Stimulated activated CD8-positive, alpha-beta memory T cell treated with anti-CD3 and anti-CD28 coated beads, Interleukin-4, amount 100 ng/mL, for 24 hours (primary cell): ENCODE results near the gene KCNC2.

Source experiments
- DNase-seq: peaks from one replicate; pipeline ENCODE4 v3.0.0-alpha.2; 2020; ENCODE audit warnings: low read depth

Gene KCNC2

DNA sequence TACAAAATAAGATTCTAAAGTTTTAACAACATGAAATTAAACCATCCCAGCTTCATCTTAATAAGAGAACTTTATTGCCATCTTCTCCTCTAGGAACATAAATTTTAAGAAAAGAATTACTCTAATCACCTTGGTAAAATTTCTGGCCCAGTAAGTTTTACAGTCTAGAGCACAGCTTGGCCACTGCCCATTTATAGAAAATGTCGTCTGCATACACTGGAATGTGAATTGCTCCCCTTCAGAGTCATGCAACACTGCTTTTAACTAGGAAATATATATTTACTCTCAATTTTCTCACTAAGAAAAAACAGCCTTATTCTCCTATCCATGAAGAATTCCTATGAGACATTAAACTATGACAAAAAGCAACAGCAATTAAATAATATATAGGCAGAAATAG lies 48.2 kb downstream of the KCNC2 start:
- DNase-seq, result no peak

DNA sequence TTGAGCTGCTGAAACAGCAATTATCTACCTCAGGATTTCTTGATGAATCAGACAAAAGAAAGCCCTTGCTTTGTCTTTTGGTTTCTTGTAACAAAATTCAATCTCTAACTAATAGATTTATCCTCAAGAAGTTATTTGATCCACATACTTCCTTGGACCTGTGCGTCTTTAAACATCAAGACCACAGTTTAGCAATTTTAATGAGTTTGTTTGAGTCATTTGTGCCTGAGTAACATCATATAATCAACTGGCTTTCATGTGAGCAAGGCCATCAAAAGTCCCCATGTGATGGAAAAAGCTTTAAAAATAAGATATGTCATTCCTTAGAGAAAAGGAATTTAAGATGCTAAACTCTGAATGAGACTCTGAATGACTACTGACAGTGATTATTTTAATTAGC lies 52.3 kb downstream of the KCNC2 start:
- no peak for DNase-seq

DNA sequence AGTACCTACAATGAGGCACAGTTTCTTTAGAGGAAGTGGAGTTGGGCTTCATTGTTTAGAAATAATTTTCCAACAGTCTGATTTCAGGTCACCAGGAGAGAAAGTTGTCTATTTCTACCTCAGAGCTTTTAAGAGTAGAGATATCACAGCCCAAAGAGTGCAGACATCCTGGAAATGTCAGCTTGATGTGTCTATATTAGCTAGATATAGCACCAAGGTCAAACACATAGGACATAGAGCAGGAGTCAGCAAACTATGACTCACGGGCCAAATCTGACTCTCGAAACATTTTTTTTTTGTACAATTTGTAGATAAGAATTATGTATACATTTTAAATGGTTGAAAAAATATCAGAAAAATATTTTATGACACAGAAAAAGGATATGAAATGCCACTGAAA lies 53.7 kb downstream of the KCNC2 start:
- no peak for DNase-seq

DNA sequence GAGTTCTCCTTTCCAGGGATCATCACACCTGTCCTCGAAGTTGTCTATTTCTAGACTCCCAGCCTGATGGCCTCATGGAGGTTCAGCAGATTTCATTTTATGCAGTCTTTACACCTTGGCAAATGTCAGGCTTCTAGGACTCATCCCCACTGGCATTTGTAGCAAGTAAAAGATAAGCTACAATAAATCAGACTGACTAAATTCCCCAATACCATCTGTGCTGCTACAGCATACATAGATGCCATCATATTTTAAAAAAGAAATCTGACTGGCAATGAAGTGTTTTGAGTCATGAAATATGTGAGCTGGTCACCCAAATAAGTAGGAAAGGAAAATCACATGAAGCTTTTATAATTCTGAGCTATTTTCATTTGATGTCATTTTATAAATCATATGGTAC lies 55.3 kb downstream of the KCNC2 start:
- no peak for DNase-seq

DNA sequence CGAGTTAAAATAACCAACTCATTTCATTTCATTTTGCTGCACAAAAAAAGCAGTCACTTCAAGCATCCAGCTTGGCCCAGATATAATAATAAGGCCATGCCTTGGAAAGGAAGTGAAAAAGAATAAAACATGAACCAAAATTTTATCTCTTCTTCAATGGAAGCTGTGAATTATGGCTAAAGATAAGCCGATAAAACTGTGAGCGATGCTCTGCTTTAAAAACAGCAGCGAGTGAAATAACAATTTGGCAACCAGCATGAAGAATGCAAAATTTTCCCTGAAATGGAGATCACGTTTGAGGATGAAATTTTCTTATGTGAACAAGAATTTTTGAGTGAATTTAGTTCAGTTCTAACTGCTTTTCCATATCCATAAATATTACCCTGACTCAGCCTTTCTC lies 70.4 kb downstream of the KCNC2 start:
- DNase-seq, result no peak

DNA sequence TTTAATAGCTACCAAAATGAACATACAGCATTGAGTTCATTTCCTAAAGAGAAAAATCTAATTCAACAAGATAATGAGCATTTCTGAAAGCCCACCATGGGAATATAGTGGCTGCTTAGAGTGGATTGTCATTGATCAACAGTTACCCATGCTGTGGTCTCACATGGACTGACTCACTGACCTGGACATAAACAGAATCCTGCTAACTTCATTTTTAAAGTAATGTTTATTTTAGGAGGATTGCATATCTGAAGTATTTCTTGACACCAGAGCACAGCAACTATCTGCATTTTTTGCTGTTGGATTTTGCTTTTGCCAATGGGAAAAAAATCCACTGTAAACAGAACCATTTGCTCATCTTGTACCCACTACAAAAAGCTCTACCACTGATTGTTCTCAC lies 71.7 kb downstream of the KCNC2 start:
- DNase-seq, result no peak

DNA sequence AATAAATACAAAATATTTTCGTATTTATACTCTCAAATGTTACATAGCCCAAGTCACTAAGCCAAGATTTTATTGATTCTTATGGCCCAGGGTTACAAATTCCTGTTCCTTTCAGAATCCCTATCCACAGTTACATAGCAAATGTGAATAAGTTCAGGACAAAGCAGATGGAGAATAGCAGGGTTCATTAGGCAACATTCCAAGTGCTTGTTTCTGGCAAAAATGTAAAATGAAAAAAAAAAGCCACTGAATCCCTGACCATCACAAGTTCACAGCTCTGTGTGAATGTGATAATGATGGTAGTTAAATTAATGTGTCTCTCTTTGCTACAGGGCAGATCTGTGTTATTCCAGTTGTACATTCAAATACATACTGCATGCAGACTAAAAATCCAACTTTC lies 74.6 kb downstream of the KCNC2 start:
- DNase-seq, result no peak

DNA sequence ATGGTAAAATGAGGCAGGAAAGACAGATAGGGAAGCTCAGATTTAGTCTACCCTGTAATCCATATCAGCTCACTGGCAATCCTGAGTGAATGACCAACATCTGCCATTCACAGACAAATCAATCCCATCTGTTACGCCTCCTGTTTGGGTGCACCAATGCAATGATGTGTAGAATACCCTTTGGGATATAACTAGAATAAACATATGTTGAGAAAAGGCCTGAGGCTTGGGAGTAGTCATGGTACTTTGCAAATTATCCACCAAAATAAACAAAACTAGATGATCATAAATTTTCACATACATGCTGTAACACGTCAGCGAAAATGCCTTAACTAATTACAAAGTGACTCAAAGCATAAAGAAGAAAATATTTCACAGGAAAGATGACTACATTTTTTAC lies 78.8 kb downstream of the KCNC2 start:
- no peak for DNase-seq

DNA sequence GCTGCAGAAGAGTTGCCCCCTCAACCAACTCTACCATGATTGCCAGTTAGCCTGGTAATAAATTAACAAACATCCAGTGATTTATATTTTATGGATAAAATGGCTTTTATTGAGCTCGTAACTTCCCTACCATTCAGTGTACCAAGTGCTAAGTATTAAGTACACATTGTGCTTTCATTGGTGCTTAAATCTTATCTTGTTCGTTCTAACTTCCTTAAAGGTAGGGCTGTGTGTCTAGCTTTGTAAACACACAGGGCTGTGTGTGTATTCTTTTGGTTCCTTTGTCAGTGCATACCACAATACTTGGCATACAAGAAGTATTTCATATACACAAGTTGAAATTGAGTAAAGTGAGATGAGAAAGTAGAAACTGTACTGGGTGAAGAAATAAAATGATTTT lies 80.4 kb downstream of the KCNC2 start:
- no peak for DNase-seq

DNA sequence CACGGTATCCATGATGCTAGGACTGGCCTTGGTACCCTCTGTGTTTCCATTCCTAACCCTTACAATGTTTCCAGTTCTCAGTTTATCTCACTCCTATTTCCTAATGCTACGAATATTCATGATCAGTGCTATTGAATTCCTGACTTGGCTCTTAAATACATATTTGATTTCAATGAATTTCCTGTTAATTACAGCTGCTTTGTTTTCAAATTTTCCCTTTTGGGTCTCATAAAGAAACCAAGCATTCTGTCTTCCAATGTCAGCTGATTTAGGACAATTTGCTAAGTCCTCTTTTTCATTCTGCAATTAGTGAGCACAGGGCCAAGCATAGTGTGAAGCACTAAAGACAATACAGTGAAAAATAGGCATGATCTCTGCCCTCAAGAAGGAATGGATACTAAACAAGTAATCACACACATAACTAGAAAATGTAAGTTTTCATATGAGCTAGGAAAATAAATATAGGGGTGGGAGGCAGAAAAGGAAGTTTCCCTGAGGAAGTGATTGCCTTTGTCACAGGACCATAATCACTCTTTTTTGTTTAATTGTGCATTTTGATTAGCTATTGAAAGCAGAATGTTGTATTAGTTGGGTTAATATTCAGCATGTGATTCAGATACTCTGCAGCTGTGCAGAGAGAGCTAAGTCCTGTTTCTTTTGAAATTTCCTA lies 88.5 kb downstream of the KCNC2 start:
- no peak for DNase-seq

DNA sequence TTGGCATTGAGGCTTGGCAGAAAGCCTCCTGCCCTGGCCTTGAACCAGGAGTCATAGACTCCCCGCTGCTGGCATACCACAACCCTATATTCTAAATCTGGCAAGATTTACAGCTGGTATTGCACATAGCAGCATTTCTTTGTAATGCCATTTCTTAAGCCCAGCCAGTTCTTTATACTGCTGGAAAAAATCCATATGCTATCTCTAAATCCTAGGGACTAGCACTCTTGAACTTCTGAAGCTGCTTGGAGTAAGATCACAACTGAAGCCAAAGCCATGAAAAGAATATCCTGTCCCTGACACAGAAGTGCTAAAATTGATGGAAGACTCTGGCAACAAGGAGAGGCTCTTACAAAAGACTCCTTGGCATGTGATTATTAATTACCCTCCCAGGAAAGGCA lies 89.3 kb downstream of the KCNC2 start:
- DNase-seq, result no peak

DNA sequence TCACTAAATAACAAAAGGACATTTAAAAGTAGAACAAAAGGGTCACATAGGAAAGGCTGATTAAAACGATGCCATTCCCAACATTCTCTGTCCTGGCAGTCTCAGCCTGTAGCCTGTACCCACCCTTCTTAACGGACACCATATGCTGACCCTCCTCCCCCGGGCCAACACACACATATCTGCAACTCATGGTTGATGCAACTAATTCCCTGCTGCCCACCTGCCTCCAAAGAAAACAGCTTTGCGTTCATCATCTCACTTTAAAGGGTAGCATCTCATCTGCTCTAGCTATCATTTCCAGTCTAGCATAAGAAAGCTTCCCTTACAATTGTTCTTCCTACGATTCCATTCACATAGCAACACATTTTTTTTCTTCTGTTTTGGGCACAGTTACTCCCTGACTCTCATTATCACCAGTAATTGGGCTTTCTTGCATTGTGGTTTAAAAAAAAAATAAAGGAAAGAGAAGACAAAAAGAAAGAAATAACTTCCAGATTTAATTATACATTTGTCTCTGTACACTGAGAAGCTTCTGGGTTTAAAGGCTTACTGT lies 92.9 kb downstream of the KCNC2 start:
- no peak for DNase-seq

DNA sequence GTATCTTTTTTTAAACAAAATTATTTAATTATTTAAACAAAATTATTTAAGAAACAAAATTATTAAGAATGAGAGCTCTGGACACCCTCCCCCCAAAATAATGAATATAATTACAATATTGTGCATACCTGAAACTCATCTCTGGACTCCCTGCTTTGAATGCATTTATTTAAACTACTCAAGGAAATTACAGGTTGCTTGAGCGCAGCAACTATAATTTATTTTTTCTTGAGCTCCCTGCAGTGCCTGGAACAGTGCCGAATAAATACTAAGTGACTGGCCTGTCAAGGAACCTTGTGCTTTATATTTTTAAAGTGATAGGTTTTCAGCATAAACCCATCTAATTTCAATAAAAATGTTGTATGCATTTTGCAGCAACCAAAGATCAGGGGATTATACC lies 93.9 kb downstream of the KCNC2 start:
- no peak for DNase-seq

DNA sequence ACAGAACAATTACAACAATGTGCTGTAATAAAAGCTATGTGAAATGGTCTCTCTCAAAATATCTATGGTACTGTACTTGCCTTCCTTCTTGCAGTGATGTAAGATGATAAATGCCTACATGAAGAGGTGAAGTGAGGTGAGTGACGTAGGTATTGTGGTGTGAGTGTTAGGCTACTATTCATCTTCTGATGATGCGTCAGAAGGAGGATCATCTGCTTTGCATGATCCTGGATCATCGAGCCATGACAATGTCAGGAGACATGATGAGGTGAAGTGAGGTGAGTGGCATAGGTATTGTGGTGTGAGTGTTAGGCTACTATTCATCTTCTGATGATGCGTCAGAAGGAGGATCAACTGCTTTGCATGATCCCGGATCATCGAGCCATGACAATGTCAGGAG lies 105.8 kb downstream of the KCNC2 start:
- DNase-seq, result no peak

DNA sequence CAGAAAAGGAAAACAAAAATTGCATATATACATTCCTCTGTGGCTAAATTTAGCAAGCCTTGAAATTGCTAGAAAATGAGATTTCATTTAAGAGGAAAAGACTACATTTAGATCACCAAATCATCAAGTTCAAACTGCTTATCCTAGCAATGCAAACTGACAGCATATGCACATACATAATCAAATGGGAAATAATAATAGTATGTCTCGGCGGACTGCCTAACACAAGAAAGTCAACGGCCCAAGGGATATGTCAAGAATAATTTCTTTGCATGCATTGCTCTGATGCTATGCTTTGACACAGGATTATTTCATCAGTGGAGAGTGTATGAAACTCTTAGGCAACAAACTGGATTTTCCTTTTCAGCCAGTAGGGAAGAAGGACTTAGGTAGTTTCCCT lies 107.9 kb downstream of the KCNC2 start:
- DNase-seq, result no peak

DNA sequence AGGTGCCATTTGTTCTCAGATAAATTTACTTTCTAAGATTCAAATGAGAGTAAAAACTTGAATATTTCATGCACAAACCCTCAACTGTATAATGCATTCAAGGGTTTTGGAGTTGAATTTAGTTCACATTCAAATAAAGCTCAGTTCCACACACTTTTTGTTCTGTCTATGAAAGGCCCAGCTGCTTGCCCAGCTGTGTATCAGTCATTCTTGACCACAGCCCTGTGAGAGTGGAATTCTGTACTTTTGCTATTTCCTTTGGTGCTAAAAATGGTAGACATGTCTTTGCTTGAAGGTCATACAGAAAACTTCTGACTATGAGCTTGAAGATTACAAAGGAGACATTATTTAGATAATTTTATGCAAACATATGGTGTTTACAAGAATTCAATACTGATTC lies 110.4 kb downstream of the KCNC2 start:
- DNase-seq, result no peak

DNA sequence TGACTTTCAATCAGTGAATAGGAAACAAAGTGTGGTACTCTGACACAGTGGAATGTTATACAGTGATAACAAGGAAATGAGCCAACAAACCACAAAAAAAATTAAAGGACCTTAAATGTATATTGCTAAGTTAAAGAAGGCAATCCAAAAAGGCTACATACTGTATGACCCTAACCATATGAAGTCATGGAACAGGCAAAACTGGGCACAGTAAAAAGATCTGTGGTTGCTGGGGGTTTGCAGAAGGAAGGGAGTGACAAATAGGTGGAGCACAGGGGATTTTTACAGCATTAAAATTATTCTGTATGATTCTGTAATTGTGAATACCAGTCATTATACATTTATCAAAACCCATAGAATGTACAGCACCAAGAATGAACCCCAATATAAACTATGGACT lies 112.6 kb downstream of the KCNC2 start:
- DNase-seq, result no peak

DNA sequence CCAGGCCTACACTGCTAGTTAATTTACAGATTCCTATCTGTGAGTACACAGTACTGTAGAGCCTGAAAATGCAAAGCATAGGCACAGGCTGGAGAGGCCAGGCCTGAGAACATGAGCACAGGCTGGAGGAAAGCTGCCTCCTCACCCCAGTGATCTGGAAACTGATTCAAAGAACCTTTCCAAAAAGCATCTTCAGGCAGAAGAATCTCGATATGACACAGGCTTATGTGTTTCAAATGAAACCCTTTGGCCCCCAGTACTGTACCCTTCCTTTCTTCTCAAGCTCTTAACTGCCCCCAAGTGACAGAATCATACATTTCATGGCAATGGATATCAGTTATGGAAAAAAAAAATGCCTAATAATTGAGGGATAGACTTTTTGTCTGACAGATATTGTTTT lies 122.0 kb downstream of the KCNC2 start:
- DNase-seq, result no peak

DNA sequence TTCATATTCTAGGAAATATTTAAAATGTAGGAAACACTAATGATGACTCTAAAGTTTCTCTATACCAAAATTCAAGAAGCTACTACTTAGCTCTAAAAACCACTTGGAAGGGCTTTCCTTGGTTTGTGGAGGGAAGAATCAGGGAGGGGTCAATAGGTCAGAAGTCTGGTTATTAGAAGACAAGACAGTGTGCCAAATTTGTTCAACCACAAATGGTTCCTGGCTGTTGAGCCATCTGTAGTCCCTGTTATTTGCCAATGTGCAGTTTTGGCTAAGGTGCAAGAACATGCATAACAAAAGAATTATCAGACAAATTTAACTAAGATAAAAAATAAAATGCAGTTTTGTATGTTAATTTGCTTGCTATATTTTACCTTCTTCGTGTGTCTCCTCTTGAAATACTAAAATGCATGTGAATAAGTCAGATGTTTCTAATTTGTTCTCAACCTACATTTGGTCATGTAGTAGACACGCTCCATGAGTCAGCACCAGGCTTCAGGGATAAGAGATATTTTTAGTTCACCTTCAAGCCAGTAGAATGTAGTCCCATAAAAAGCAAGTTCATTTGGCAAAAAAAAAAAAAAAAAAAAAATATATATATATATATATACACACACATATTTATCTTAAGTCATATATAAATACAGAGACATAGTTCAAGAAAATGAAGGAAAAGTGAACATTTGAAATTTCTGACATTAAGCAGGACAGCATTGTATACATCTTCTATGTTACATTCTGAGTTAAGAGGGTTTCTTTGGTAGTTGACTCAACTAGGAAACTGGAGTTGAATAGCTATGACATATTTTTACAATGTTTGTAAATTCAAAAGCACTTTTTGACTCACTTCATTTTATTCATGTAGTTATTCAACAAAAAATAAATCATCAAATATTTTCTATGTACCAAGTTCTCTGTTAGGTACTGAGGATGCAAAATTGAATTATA lies 123.3 kb downstream of the KCNC2 start:
- no peak for DNase-seq

DNA sequence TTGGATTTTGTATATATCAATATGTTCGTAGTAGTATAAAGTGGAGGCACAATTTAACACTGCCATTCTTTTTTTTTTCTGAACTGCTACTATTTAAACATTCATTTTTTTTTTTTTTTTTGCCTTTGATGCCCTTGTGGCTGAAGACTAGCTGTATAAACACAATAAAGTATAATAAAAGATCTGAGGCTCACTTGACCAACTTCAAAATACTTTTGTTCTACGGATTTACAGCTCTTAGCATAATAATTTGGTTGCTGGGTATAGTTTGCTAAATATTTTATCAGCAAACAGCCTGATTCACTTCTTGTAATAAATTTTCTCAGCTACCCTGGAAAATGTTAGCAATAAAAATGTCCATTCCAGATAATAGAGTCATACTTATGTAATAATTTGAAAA lies 128.3 kb downstream of the KCNC2 start:
- DNase-seq, result no peak

DNA sequence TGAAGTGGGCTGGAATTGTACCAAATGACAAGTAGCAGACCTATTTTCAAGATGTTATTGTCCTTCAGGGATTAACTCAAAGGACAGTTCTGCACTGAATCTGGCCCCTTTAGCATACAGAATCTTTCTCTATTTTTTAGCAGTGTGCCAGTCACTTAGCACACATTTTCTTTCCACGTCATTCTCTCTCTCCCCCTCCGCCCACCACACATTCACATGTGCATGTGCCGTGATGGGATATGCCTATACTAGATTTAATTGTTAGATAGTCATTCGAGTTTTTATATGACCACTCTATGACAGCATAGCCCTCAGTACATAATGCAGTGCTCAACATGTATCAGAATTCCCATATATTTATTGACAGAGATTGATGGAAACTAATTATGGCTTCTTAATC lies 129.1 kb downstream of the KCNC2 start:
- DNase-seq, result no peak

DNA sequence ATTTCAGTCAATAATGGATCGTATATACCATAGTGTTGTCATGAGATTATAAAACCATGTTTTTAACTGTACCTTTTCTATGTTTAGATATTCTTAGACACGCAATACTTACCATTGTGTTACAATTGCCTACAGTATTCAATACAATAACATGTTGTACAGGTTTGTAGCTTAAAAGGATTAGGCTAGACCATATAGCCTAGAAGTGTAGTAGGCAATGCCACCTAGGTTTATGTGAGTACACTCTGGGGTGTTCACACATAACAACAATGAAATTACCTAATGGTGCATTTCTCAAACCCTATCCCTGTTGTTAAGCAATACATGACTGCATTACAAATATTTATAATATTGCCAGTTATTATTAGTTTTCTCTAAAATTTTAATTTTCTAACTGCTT lies 144.2 kb downstream of the KCNC2 start:
- no peak for DNase-seq

DNA sequence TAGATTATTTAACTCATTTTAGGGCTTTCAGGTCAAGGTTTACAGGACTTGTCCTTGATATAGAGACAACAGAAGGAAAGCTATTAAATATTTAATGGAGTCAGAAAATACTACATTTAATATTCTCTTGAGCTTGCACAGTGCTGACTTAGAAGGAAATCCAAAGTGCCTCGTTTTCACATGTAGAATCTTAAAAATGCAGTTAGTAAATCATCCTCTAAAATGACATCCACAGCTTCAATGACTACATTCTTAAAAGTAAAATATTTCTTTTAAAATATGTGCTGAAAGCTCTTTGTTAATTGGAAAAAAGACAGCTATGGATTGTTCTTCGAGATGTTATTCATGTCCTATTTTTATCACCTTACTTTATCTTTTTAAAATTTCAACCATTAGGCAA lies 146.9 kb downstream of the KCNC2 start:
- DNase-seq, result no peak
